ENCODE measurements around the gene RPS6KA4. TPM values are rescaled to one million over a fixed set of nuclear protein-coding genes. Genes with fewer than 3 reads are reported as not detected.

RPS6KA4 gene
- total and polyA plus RNA-seq, 2 of the 13 experiments (the other 11 are each of a cell fraction or from before 2014, with no cell fraction given) = 8.9 to 14.2 TPM

DNA sequence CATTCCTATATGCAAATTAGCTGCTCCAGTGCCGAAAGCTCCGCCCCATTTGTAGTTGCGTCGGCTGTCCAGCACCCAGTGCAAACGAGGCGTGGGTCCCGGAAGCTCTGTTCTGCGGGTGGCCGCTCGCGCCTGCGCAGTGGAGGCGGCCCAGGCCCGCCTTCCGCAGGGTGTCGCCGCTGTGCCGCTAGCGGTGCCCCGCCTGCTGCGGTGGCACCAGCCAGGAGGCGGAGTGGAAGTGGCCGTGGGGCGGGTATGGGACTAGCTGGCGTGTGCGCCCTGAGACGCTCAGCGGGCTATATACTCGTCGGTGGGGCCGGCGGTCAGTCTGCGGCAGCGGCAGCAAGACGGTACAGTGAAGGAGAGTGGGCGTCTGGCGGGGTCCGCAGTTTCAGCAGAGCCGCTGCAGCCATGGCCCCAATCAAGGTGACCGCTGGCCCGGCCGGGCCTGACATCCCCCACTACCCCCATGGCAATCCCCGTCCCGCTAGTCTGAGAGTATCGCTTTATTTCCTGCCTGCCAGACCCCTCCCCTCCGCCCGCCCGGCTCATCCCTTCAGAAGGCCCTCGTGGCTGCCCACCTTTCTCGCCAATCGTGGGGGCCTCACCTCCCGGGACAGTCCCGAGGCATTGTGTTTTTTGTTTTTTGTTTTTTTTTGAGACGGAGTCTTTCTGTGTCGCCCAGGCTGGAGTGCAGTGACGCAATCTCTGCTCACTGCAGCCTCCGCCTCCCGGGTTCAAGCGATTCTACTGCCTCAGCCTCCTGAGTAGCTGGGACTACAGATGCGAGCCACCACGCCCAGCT, 40.8 kb upstream of the RPS6KA4 start, which contains the start of gene PRDX5 (continued):
- TF ChIP-seq, protein P1, sequence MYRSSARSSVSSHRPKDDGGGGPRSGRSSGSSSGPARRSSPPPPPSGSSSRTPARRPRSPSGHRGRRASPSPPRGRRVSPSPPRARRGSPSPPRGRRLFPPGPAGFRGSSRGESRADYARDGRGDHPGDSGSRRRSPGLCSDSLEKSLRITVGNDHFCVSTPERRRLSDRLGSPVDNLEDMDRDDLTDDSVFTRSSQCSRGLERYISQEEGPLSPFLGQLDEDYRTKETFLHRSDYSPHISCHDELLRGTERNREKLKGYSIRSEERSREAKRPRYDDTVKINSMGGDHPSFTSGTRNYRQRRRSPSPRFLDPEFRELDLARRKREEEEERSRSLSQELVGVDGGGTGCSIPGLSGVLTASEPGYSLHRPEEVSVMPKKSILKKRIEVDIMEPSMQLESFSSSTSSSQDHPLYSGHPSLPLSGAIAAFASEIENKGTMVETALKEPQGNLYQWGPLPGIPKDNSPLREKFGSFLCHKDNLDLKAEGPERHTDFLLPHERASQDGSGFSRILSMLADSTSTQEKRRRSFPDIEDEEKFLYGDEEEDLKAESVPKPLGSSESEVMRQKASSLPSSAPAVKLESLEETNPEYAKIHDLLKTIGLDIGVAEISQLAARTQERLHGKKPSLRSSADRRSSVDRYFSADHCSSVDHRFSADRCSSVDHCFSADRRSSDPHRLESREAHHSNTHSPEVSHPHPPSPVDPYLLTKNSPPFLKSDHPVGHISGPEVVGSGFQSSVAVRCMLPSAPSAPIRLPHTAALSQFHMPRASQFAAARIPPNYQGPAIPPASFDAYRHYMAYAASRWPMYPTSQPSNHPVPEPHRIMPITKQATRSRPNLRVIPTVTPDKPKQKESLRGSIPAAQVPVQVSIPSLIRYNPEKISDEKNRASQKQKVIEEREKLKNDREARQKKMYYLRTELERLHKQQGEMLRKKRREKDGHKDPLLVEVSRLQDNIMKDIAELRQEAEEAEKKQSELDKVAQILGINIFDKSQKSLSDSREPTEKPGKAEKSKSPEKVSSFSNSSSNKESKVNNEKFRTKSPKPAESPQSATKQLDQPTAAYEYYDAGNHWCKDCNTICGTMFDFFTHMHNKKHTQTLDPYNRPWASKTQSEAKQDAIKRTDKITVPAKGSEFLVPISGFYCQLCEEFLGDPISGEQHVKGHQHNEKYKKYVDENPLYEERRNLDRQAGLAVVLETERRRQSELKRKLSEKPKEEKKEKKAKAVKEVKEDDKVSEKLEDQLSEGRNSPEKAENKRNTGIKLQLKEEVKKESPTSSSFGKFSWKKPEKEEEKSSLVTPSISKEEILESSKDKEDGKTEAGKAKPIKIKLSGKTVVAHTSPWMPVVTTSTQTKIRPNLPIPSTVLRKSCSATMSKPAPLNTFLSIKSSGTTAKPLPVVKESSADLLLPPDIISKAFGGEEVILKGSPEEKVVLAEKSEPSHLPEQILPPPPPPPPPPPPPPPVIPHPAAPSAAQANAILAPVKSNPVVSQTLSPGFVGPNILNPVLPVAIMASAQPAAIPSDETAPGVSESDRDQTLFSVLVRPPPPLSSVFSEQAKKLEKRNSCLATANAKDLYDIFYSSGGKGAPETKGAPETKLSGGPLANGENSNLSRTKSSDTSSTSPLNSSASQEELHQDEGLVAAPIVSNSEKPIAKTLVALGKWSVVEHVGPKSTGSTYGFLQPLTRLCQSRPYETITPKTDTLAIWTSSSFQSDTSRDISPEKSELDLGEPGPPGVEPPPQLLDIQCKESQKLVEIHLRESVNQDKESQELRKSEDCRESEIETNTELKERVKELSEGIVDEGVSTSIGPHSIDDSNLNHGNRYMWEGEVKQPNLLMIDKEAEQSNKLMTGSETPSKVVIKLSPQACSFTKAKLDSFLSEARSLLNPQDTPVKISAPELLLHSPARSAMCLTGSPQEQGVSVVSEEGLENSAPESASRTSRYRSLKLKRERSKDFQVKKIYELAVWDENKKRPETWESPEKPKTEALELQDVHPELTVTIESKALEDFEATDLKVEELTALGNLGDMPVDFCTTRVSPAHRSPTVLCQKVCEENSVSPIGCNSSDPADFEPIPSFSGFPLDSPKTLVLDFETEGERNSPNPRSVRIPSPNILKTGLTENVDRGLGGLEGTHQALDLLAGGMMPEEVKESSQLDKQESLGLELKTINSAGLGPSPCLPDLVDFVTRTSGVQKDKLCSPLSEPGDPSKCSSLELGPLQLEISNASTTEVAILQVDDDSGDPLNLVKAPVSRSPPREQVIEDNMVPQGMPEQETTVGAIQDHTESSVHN (CRISPR knock-in tag; IDR thresholded peaks at IDR 0.05) = peak; percentile 95
- TF ChIP-seq HMGXB4 (CRISPR knock-in tag; IDR thresholded peaks at IDR 0.05; ENCODE audit: borderline replicate concordance in 1 of 2, low read depth in 1 of 2) = peak; percentile 88 to 96
- TF ChIP-seq ZNF225 (CRISPR knock-in tag; IDR thresholded peaks at IDR 0.05) = no peak
- TF ChIP-seq RNF2 (conservative IDR thresholded peaks at IDR 0.05; ENCODE audit: low read depth) = no peak
- 0 out of 2 replicates have a peak, but pooled peaks have one; percentile 52 for TF ChIP-seq ZNF431 (CRISPR knock-in tag; IDR thresholded peaks at IDR 0.05; ENCODE audit: borderline replicate concordance, low read depth)
- TF ChIP-seq ZBTB3 (CRISPR knock-in tag; IDR thresholded peaks at IDR 0.05; ENCODE audit: borderline replicate concordance, low read depth) = peak; percentile 81; the same call in 1 of the 2 replicates
- TF ChIP-seq STAG1 (CRISPR knock-in tag; IDR thresholded peaks at IDR 0.05) = peak; percentile 65
- TF ChIP-seq, protein P2, sequence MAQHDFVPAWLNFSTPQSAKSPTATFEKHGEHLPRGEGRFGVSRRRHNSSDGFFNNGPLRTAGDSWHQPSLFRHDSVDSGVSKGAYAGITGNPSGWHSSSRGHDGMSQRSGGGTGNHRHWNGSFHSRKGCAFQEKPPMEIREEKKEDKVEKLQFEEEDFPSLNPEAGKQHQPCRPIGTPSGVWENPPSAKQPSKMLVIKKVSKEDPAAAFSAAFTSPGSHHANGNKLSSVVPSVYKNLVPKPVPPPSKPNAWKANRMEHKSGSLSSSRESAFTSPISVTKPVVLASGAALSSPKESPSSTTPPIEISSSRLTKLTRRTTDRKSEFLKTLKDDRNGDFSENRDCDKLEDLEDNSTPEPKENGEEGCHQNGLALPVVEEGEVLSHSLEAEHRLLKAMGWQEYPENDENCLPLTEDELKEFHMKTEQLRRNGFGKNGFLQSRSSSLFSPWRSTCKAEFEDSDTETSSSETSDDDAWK (CRISPR knock-in tag; IDR thresholded peaks at IDR 0.05) = no peak
- peak; percentile 46; the same call in 1 of the 2 replicates for TF ChIP-seq ZSCAN21 (CRISPR knock-in tag; IDR thresholded peaks at IDR 0.05; ENCODE audit: borderline replicate concordance)
- no peak for TF ChIP-seq ZNF891 (CRISPR knock-in tag; IDR thresholded peaks at IDR 0.05)
- peak; percentile 72; the same call in 1 of the 2 replicates for TF ChIP-seq MEIS2 (CRISPR knock-in tag; IDR thresholded peaks at IDR 0.05)
- no peak for TF ChIP-seq MLLT10 (CRISPR knock-in tag; IDR thresholded peaks at IDR 0.05)
- TF ChIP-seq ZNF766 (CRISPR knock-in tag; IDR thresholded peaks at IDR 0.05; ENCODE audit: borderline replicate concordance) = no peak
- 0 out of 2 replicates have a peak, but pooled peaks have one; percentile 38 for TF ChIP-seq ZNF570 (CRISPR knock-in tag; IDR thresholded peaks at IDR 0.05; ENCODE audit: borderline replicate concordance)
- 0 out of 2 replicates have a peak, but pooled peaks have one; percentile 39 for TF ChIP-seq JUN (CRISPR knock-in tag; IDR thresholded peaks at IDR 0.05)
- TF ChIP-seq CEBPG (CRISPR knock-in tag; IDR thresholded peaks at IDR 0.05) = peak; percentile 78
- no peak for TF ChIP-seq ZSCAN29 (CRISPR knock-in tag; conservative IDR thresholded peaks at IDR 0.05)
- TF ChIP-seq KDM3A (CRISPR knock-in tag; IDR thresholded peaks at IDR 0.05; ENCODE audit: low read depth) = peak; percentile 74; the same call in 1 of the 2 replicates
